Measurements from ENCODE around the gene NUMBL. TPM values are rescaled to one million over a fixed set of nuclear protein-coding genes. Genes with fewer than 3 reads are reported as not detected.

Gene NUMBL
- total and polyA plus RNA-seq, 9 of the 15 experiments (the other 6 are each of a cell fraction or from before 2014, with no cell fraction given) = 0.39 to 38.6 (median 6.6) TPM

DNA sequence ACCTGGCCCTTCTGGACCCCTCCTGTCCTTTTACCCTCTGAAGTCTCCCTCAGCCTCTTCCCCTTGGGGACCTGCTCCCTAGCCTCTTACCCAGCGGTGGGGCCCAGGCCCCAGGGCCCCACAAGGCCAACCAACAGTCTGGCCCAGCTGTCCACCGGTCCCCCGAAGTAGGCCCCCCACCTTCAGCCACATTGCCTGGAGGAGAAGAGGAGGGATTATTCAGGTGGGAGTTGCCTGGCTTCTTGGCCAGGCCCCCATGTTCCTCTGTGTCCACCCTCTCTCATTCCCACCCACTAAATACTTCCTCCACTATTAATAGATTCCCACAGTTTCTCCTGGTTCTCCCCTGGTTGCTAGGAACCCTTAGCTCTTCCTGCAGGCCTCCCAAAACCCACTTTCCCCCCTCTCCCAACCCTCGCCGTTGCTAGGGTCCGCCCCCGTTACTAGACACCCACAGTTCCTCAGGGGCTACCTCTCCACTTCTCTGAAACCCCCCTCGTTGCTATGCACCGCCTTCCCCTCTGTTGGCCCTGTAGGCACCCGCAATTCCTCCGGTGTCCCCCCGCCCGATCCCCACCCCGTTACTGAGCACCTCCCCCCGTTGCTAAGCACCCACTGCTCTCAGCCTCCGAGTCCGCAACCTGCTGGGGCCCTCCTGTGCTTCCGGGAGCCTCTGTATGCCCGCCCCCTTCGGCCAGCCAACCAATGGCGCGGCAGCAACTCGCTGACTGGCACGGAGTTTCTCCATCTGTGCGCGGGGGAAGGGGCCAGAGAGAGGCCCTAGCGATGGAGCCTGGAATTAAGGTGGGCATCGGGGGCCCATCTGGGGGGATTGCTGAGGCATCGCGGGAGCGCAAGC, 24.2 kb upstream of the NUMBL start (continued):
- TF ChIP-seq RBFOX2 (IDR thresholded peaks at IDR 0.05; ENCODE audit: low read depth, low read length) (peak; percentile 46), GABPA (tag; conservative IDR thresholded peaks at IDR 0.05; ENCODE audit: low read depth) (peak; percentile 84), GMEB1 (CRISPR knock-in tag; IDR thresholded peaks at IDR 0.05) (no peak), ZNF347 (CRISPR knock-in tag; IDR thresholded peaks at IDR 0.05; ENCODE audit: low read depth) (no peak), ZNF449 (CRISPR knock-in tag; IDR thresholded peaks at IDR 0.05) (no peak), MYNN (IDR thresholded peaks at IDR 0.05) (peak; percentile 83; the same call in 1 of the 2 replicates), MYNN (CRISPR knock-in tag; IDR thresholded peaks at IDR 0.05) (no peak), BCL6 (CRISPR knock-in tag; IDR thresholded peaks at IDR 0.05) (no peak), NR2C2 (CRISPR knock-in tag; IDR thresholded peaks at IDR 0.05) (0 out of 2 replicates have a peak, but pooled peaks have one; percentile 11), NR2C2 (tag; IDR thresholded peaks at IDR 0.05) (no peak), EP300 (IDR thresholded peaks at IDR 0.05; ENCODE audit: low read length) (no peak)
- TF ChIP-seq, protein P1, sequence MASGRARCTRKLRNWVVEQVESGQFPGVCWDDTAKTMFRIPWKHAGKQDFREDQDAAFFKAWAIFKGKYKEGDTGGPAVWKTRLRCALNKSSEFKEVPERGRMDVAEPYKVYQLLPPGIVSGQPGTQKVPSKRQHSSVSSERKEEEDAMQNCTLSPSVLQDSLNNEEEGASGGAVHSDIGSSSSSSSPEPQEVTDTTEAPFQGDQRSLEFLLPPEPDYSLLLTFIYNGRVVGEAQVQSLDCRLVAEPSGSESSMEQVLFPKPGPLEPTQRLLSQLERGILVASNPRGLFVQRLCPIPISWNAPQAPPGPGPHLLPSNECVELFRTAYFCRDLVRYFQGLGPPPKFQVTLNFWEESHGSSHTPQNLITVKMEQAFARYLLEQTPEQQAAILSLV (tag; IDR thresholded peaks at IDR 0.05) = no peak
- TF ChIP-seq, protein P2, sequence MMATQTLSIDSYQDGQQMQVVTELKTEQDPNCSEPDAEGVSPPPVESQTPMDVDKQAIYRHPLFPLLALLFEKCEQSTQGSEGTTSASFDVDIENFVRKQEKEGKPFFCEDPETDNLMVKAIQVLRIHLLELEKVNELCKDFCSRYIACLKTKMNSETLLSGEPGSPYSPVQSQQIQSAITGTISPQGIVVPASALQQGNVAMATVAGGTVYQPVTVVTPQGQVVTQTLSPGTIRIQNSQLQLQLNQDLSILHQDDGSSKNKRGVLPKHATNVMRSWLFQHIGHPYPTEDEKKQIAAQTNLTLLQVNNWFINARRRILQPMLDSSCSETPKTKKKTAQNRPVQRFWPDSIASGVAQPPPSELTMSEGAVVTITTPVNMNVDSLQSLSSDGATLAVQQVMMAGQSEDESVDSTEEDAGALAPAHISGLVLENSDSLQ (IDR thresholded peaks at IDR 0.05) = peak; percentile 99
- TF ChIP-seq, protein P3, sequence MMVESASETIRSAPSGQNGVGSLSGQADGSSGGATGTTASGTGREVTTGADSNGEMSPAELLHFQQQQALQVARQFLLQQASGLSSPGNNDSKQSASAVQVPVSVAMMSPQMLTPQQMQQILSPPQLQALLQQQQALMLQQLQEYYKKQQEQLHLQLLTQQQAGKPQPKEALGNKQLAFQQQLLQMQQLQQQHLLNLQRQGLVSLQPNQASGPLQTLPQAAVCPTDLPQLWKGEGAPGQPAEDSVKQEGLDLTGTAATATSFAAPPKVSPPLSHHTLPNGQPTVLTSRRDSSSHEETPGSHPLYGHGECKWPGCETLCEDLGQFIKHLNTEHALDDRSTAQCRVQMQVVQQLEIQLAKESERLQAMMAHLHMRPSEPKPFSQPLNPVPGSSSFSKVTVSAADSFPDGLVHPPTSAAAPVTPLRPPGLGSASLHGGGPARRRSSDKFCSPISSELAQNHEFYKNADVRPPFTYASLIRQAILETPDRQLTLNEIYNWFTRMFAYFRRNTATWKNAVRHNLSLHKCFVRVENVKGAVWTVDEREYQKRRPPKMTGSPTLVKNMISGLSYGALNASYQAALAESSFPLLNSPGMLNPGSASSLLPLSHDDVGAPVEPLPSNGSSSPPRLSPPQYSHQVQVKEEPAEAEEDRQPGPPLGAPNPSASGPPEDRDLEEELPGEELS (CRISPR knock-in tag; IDR thresholded peaks at IDR 0.05; ENCODE audit: borderline replicate concordance) = no peak
- TF ChIP-seq, protein P4, sequence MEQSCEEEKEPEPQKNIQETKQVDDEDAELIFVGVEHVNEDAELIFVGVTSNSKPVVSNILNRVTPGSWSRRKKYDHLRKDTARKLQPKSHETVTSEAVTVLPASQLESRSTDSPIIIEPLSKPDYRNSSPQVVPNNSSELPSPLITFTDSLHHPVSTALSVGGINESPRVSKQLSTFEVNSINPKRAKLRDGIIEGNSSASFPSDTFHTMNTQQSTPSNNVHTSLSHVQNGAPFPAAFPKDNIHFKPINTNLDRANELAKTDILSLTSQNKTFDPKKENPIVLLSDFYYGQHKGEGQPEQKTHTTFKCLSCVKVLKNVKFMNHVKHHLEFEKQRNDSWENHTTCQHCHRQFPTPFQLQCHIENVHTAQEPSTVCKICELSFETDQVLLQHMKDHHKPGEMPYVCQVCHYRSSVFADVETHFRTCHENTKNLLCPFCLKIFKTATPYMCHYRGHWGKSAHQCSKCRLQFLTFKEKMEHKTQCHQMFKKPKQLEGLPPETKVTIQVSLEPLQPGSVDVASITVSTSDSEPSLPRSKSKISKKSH (CRISPR knock-in tag; IDR thresholded peaks at IDR 0.05) = no peak
- TF ChIP-seq, protein P5, sequence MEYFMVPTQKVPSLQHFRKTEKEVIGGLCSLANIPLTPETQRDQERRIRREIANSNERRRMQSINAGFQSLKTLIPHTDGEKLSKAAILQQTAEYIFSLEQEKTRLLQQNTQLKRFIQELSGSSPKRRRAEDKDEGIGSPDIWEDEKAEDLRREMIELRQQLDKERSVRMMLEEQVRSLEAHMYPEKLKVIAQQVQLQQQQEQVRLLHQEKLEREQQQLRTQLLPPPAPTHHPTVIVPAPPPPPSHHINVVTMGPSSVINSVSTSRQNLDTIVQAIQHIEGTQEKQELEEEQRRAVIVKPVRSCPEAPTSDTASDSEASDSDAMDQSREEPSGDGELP (CRISPR knock-in tag; IDR thresholded peaks at IDR 0.05; ENCODE audit: borderline replicate concordance) = peak; percentile 72

All from K562 (cell line).